Urinary bladder (tissue), 4 donors: ENCODE results near the gene RAD51D. TPM values are rescaled to one million over a fixed set of nuclear protein-coding genes. Genes with fewer than 3 reads are reported as not detected.
"Not testable (repeated sequence)": the region's sequence is repeated elsewhere in the genome, so short reads cannot be mapped to it uniquely, and the experiment has no call there.

ENCODE experiments used
- DNase-seq: peaks from one replicate; pipeline ENCODE4 v3.0.0-alpha.2; 2015; ENCODE audit errors: extremely low spot score
- H3K27ac ChIP-seq: one replicate; pipeline ENCODE4 v1.5.1; 2013; ENCODE audit warnings: low read depth, mild to moderate bottlenecking, moderate library complexity
- H3K36me3 ChIP-seq: one replicate; pipeline ENCODE4 v1.6.1; 2013; ENCODE audit warnings: mild to moderate bottlenecking, moderate library complexity; ENCODE audit not compliant: insufficient read depth
- H3K4me1 ChIP-seq: one replicate; pipeline ENCODE4 v1.6.1; 2013; ENCODE audit warnings: mild to moderate bottlenecking, moderate library complexity; ENCODE audit not compliant: insufficient read depth
- H3K4me3 ChIP-seq: one replicate; pipeline ENCODE4 v1.5.1; 2013; ENCODE audit warnings: low read depth, low read length
- WGBS: extraction: QIAGEN DNeasy Blood & Tissue Kit; methylation state at CpG from one replicate; pipeline ENCODE4 v1.1.7; 2013; 5-methylcytosine and 5-hydroxymethylcytosine counted together
- polyA plus RNA-seq: library from polyadenylated mRNA; stranded (reverse); fragments of 200-250 nt; gene quantifications from one replicate; pipeline ENCODE4 v1.2.3, GENCODE V29; 2013
- total RNA-seq: library from RNA; depleted of rRNA; stranded (reverse); fragments of >200 nt; gene quantifications from one replicate; pipeline ENCODE4 v1.2.3, GENCODE V29; 2014
- donor health status: healthy with polysubstance abuse.
- donor health status: healthy.

Gene RAD51D
- total and polyA plus RNA-seq, 2 donors: 6.4 to 12.0 TPM

DNA sequence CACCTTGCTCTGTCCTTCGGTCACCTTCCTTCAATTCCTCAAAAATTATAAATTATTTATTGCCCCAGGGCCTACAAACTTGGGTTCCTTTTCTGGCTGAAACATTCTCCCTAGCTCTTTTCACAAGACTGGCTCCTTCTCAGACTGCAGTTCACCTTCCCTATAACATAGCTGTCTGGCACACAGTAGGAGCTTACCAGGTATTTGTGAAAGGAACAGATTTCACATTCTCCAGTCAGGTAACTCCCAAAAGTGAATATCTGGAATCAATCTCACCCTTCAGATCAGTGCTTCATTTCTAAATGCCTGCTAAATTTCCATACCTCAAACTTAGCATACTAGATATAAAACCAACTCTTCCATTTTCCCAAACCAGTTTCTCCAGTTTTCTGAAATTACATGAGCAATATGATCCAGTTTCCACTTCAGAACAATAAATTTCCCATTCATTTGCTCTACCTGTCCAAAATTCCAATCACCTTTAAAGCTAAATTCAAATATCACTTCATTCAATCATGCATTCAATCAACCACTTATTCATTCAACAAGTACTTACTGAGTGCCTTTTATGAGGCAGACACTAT lies 62.2 kb downstream of the RAD51D start:
- Histone ChIP-seq H3K4me1 (no peaks in the 10 kb centered on the region), H3K36me3 (peaks cover 2% of the 10 kb centered on the region), H3K27ac (no peak overlapping the region), H3K4me3 (no peak overlapping the region)
- DNase-seq: no peak
- WGBS: 100% methylated on average over 1 of the region's 1 CpG

DNA sequence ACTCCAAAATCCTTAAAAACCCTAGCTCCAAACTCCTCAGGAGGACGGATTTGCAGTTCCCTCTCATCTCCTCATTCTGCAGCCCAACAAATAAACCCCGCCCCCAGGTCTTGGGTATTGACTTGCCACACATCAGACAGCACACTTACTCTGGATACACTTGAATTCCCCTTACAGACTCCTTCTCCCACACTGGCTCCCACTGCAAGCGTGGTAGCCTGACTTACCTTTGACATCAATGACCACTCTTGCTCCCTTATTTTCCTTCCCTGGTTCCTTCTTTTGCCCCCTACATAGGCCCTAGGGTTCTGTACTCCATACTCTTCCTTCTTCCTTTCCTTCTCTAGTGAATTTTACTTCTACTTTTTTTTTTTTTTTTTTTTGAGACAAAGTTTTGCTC lies 63.6 kb downstream of the RAD51D start:
- H3K4me3 ChIP-seq: no peak overlapping the region
- H3K4me1 ChIP-seq: no peaks in the 10 kb centered on the region
- DNase-seq: no peak
- 87% methylated on average over 3 of the region's 3 CpGs for WGBS
- no peak overlapping the region for H3K27ac ChIP-seq
- H3K36me3 ChIP-seq: peaks cover 2% of the 10 kb centered on the region

DNA sequence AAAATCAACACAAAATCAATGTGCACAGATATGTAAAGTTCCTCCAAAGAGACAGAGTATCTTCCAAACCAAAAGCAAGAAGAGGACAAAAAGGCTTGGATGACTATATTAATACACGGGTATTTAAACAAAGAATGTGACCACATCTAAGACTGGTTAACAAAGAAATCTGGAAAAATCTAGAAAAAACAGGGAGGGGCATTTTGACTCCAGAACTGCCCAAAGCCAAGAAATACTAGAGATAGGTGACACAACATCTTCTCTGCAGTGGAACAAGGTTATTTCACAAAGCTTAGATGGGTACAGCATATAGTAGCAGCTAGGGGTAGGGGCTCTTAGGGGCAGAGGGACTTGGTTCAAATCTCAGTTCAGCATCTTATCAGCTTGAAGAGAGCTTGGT lies 66.5 kb downstream of the RAD51D start:
- 90% methylated on average over 1 of the region's 1 CpG for WGBS

DNA sequence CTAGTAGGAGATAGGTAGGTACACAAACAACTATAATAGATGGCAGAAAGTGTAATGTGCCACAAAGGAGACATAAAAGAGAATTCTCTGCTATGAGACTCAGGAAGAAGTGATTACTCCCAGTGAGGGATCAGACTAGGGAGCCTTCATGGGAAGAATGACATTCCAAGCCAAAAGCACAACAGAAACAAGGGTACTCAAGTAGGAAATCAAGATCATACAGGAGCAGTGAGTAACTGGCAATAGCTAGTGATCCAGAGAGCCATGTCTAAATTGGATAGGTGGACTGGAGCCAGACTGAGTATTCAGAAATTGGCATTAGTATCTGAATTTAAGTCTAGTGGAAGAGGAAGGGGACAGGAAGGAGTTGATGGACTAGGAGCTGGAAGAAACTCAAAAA lies 66.9 kb downstream of the RAD51D start:
- Histone ChIP-seq H3K4me3 (no peak overlapping the region), H3K36me3 (peaks cover 2% of the 10 kb centered on the region), H3K4me1 (no peaks in the 10 kb centered on the region), H3K27ac (no peak overlapping the region)
- DNase-seq: no peak

More for the DNA sequence above, 66.5 kb downstream of the RAD51D start:
- peaks cover 2% of the 10 kb centered on the region for H3K36me3 ChIP-seq
- no peak overlapping the region for H3K27ac ChIP-seq
- DNase-seq: no peak
- H3K4me1 ChIP-seq: no peaks in the 10 kb centered on the region
- H3K4me3 ChIP-seq: no peak overlapping the region

DNA sequence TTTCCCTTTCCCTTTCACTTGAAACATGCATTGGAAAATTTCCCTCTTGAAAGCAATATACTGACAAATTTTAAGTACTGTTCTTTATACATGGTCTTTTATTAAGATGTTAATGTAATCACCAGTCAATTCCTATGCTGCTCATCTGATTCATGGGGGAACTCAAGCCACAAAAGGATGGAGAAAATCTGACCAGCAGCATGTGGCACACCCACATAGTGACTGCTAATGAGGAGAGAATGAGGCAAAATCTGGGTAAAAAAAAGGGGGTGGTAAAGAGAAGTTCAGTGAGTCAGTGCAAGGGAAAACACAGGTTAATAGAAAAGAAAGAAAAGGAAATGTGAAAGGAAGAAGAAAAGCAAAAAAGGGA lies 67.4 kb downstream of the RAD51D start:
- Histone ChIP-seq H3K27ac (peak overlapping the region; percentile 50), H3K36me3 (peaks cover under 1% of the 10 kb centered on the region), H3K4me3 (no peak overlapping the region), H3K4me1 (no peaks in the 10 kb centered on the region)
- no peak for DNase-seq

DNA sequence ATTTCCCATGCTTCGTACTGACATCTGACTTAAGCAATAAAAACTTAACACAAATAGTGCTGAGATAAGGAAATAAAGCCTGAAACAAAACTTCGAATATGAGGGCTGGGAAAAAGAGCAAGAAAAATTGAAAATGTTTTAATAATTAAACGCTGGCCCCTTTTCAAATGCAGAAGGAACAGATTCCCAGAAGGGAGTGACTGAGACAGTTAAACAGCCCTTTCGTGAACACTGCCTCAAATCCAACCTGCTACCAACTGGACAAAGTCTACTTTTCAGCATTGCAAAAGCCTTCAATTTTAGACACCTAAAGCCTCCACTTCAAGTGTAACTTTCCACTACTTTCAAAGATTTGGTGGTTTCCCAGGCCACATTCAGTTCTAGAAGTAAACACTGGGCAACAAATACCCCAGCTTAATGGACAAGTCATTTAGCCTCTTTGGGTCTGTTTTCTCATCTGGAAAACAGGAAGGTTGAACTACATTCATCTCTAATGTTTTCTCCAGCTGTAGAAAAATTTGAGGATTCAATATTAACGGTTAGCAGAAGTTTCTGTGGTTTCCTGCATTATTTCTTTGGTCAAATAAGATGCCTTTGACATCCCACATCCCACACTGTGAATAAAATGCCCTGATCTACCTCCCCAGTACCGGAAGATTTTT lies 68.0 kb downstream of the RAD51D start:
- Histone ChIP-seq H3K4me1 (no peaks in the 10 kb centered on the region), H3K27ac (no peak overlapping the region), H3K36me3 (no peaks in the 10 kb centered on the region), H3K4me3 (no peak overlapping the region)
- WGBS: 38% methylated on average over 6 of the region's 6 CpGs
- no peak for DNase-seq

DNA sequence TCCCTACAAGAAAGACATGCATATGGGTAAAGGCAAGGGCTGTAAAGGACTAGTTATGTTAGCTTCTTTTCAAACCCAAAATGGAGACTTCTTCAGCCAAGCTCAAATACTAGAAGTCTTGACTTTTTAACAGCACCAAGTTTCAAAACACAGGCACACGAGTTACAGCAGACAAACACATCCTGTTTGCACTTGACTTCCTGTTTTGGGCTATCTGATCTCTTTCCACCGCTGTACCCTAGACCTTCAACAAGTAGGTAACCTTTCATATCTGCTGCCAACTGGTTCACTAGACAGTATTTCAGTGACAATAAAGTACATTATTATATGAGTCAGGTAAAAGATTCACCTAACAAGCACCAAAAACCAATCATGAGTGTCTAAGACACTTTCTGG lies 68.5 kb downstream of the RAD51D start:
- no peaks in the 10 kb centered on the region for H3K36me3 ChIP-seq
- no peak overlapping the region for H3K4me3 ChIP-seq
- H3K27ac ChIP-seq: peak overlapping the region; percentile 38
- no peaks in the 10 kb centered on the region for H3K4me1 ChIP-seq
- WGBS: 19% methylated on average over 2 of the region's 2 CpGs
- DNase-seq: no peak

DNA sequence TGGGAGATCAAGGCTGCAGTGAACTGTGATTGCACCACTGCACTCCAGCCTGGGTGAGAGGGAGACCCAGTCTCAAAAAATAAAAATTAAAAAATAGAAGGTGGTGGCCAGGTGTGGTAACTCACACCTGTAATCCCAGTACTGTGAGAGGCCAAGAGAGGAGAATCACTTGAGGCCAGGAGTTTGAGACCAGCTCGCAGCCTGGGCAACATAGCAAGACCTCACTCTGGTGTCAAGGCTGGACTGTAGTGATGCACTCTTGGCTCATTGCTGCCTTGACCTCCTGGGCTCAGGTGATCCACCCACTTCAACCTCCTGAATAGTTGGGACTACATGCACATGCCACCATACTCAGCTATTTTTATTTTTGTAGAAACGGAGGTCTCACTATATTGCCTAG lies 69.5 kb downstream of the RAD51D start:
- DNase-seq: no peak
- H3K27ac ChIP-seq: no peak overlapping the region
- no peaks in the 10 kb centered on the region for H3K36me3 ChIP-seq
- H3K4me1 ChIP-seq: no peaks in the 10 kb centered on the region
- 96% methylated on average over 2 of the region's 2 CpGs for WGBS
- H3K4me3 ChIP-seq: no peak overlapping the region

DNA sequence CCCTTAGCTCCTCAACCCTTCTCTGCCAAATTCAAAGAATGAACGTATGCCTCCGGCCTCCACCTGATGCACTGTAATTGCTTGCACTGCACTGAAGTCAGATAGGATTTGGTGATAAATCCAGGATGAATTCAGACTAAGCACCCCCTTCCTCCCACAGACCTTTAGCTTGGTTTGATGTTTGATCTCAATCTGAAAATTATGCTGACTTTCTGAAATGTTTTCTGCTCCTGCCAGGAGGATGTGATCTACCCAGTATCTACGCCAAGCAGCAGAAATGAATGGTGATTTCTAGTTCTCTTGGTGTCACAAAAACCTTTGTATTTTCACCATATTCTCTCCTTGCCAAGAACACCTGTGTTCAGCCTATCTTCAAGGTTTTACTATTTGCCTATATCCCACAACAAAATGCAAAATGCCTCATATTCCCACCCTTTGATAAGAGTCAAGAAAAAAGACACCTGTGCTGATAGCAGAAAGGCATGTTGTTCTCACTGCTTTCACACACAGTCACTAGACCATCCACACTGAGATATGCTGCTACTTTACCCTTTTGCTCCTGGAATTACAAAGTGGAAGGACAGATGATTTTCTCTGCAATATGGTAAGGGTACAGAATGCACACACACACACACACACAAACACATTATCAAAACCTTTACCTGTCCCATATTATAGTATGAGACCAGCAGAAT lies 70.8 kb downstream of the RAD51D start:
- Histone ChIP-seq H3K27ac (no peak overlapping the region), H3K4me1 (no peaks in the 10 kb centered on the region), H3K36me3 (no peaks in the 10 kb centered on the region), H3K4me3 (no peak overlapping the region)
- WGBS: 79% methylated on average over 3 of the region's 3 CpGs
- no peak for DNase-seq

DNA sequence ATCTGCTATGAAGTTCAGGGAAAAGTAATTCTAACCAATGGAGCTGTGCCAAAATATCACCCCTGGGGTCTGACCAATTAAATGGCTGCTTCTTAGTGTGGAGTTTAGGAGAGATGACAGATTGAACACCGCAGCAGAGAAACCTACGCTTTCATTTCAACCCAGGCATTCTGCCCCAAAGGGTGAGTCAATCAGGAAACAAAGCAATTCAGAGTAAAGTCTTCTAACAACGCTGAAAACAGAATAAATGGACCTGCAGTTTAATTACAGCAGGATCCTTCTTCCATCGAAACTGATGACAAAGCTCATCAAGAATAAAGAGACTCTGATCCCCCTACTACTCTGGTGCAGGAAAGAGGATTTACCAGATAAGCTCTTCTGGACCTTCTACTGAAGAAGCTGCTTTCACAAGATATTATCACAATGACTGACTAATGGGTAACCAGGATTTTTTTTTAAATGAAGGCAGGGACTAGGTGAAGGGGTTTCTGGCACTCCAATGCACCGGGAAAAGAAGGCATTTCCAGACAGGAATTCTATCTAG lies 72.8 kb downstream of the RAD51D start:
- WGBS: 65% methylated on average over 5 of the region's 5 CpGs
- Histone ChIP-seq H3K36me3 (no peaks in the 10 kb centered on the region), H3K27ac (no peak overlapping the region), H3K4me1 (no peaks in the 10 kb centered on the region), H3K4me3 (no peak overlapping the region)
- DNase-seq: no peak

DNA sequence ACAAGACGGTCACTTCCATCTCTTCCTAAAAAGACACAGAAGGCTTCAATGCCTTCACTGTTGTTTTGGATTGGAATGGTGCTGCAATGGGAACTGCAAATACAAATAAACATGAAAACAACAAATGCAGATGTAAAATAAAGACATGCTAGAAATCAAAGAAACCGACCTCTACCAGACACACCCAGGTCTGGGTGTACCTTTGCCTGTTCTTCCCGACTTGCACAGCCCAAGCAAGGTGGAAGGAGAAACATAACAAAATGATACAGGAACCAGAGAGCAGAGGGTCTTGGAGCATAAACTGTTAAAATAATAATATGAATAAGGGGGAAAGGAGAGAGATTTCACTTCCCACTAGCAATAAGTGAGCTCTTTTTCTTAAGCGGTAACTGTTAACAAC lies 73.4 kb downstream of the RAD51D start:
- WGBS: 83% methylated on average over 4 of the region's 4 CpGs
- no peak overlapping the region for H3K4me3 ChIP-seq
- DNase-seq: no peak
- no peaks in the 10 kb centered on the region for H3K4me1 ChIP-seq
- H3K36me3 ChIP-seq: no peaks in the 10 kb centered on the region
- no peak overlapping the region for H3K27ac ChIP-seq

DNA sequence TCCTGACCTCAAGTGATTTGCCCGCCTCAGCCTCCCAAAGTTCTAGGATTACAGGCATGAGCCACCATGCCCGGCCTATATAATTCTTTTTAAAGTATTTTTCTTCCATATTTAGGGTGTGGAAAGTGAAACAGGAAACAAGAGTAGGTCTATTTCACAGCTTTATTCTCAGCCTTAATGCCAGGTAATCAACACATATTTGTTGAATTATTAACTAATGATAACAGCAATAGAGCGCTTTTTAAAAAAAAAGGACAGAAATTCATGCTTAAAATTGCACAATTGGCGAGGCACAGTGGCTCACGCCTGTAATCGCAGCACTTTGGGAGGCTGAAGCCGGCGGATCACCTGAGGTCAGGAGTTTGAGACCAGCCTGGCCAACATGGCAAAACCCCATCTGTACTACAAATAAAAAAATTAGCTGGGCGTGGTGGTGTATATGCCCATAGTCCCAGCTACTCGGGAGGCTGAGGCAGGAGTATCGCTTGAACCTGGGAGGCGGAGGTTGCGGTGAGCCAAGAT lies 74.1 kb downstream of the RAD51D start:
- H3K36me3 ChIP-seq, H3K4me1 ChIP-seq, H3K4me3 ChIP-seq, DNase-seq, H3K27ac ChIP-seq: not testable (repeated sequence)
- 96% methylated on average over 13 of the region's 13 CpGs for WGBS

DNA sequence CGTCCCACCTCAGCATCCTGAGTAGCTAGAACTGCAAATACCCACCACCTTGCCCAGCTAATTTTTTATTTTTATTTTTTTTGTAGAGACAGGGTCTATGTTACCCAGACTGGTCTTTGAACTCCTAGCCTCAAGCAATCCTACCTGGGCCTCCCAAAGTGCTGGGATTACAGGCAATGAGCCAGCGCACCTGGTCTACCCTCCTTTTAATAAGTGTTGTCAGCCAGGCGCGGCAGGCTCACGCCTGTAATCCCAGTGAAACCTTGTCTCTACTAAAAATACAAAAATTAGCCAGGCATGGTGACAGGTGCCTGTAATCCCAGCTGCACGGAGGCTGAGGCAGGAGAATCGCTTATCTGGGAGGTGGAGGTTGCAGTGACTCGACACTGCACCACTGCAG lies 75.5 kb downstream of the RAD51D start:
- no peak overlapping the region for H3K4me3 ChIP-seq
- WGBS: 96% methylated on average over 8 of the region's 8 CpGs
- no peak overlapping the region for H3K27ac ChIP-seq
- H3K4me1 ChIP-seq: no peaks in the 10 kb centered on the region
- H3K36me3 ChIP-seq: no peaks in the 10 kb centered on the region
- no peak for DNase-seq
